C4-2B (cell line): ENCODE data around the gene DDX1.

Experiments used
- H3K27ac ChIP-seq: fragments of 450-650 bp; 2 replicates; pipeline ENCODE4 v1.5.1; 2017
- ZFX ChIP-seq: fragments of 450-650 bp; IDR thresholded peaks from 2 replicates; pipeline ENCODE4 v1.6.1; 2017
- TF ChIP-seq, protein P1 (sequence below): fragments of 450-650 bp; conservative IDR thresholded peaks from 2 replicates; pipeline ENCODE4 v1.5.1; 2017; ENCODE audit warnings: mild to moderate bottlenecking

DDX1 gene

DNA sequence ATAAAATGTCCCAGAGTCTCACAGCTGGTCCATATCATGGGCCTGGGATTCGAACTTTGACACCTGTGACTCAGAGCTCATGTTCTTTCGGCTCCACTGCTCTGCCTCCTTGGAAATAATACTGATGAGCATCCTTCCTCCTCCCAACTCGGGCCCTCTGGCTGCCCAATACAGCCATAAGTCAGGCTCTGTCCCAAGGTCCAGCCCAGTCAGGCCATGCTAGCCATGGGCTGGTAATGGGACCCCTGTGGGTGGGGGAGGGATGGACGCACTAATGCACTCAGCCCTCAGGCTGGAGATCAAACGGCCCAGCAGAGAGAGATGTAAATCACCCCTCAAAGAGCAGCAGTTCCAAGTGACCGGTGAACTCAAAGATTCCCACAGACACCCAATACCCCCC is 61.1 kb downstream of the DDX1 start:
- TF ChIP-seq ZFX: no peak
- TF ChIP-seq, protein P1, sequence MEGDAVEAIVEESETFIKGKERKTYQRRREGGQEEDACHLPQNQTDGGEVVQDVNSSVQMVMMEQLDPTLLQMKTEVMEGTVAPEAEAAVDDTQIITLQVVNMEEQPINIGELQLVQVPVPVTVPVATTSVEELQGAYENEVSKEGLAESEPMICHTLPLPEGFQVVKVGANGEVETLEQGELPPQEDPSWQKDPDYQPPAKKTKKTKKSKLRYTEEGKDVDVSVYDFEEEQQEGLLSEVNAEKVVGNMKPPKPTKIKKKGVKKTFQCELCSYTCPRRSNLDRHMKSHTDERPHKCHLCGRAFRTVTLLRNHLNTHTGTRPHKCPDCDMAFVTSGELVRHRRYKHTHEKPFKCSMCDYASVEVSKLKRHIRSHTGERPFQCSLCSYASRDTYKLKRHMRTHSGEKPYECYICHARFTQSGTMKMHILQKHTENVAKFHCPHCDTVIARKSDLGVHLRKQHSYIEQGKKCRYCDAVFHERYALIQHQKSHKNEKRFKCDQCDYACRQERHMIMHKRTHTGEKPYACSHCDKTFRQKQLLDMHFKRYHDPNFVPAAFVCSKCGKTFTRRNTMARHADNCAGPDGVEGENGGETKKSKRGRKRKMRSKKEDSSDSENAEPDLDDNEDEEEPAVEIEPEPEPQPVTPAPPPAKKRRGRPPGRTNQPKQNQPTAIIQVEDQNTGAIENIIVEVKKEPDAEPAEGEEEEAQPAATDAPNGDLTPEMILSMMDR: no peak

DNA sequence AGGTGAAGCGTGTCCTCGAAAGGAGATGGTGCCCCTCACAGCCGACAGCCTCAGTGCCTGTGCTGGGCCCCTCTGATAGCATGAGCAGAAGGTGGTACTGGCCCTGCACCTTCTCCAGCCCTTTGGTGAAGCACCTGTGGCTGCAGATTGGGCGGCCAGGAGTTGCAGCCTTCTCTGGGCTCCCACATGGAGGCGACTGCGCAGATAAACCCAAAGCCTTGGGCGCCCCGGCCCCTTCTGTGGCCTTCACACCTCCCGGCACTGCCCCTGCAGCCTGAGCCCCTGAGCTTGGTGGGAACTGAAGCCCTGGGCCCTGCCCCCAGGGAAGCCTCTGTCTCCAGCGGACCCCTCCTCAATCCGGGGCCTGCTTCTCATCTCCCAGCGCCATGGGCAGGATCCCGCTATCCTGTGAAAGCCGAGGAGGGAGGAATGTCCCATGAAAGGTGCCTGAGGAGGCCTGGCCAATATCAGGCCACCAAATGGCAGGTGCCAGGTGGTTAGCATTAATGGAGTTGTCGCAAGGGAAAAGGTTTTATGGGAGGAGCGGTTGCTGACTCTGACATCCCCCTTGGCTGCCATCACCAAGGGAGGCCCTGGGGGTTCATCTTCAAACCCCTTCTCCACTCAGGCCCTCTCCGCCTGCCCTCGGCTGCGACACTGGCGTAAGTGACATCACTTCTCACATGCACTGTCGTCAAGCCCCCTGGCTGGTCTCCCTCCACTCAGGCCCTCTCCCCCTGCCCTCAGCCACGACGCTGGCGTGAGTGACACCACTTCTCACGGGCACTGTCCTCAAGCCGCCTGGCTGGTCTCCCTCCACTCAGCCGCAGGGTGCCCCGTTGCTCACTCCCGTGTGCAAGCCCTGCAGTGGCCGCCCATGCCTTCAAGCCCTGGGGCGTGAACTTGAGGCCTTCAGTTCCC is 62.4 kb downstream of the DDX1 start:
- TF ChIP-seq, protein P1: no peak
- no peak for TF ChIP-seq ZFX

More for the DNA sequence above, 61.1 kb downstream of the DDX1 start:
- H3K27ac ChIP-seq: no peak overlapping the region

DNA sequence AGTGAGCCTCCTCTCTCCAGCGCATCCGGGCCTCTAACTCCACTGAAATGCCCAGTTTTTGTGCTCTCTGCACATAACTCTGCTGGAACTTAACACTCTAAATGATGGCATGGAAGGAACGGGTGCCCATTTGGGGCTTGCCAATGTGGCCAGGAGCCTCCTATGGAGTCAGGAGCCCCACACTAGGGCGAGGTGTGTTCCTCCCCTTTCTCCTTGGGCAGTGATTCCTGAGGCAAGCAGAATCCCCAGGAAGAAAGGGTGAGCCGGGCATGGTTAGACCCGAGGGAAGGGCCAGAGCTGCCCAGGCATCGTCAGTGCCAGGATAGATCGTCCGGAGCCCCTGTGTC is 63.0 kb downstream of the DDX1 start:
- TF ChIP-seq, protein P1: no peak
- TF ChIP-seq ZFX: no peak
- no peak overlapping the region for H3K27ac ChIP-seq

More for the DNA sequence above, 62.4 kb downstream of the DDX1 start:
- H3K27ac ChIP-seq: no peak overlapping the region

DNA sequence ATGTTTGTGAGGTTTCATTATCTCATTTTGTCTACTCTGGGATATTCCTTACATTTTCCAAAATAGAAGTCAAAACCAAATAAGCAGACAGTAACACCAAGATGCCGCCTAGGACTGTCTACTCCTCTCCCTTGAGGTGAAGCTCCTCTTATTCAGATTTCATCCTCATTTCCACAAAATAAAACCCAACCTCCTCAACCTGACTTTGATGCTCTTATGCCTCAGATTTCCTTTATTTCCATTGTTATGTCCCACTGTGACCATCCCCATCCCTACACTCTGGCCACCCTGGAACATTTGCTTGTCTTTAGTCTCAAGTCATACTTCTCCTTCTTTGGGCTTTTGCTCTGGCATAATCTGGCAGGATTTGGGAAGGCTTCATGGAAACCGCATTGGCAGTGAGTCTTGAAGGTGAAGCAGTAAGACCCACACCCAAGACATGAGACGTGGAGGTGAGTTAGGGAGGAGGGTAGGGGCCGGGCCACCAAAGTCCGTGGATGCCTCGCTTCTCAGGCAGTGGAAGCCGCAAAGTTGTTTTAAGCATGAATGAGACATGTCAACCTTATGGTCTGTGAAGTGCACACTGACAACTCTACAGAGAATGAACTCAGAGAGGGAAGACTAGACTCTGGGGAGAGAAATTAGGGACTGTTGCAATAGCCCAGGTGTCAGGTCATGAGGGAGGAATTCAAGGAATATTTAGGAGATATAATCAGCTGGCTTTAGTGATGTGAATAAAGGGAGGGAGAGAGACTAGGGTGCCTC is 63.6 kb downstream of the DDX1 start:
- H3K27ac ChIP-seq: no peak overlapping the region
- TF ChIP-seq ZFX: no peak
- TF ChIP-seq, protein P1: no peak

DNA sequence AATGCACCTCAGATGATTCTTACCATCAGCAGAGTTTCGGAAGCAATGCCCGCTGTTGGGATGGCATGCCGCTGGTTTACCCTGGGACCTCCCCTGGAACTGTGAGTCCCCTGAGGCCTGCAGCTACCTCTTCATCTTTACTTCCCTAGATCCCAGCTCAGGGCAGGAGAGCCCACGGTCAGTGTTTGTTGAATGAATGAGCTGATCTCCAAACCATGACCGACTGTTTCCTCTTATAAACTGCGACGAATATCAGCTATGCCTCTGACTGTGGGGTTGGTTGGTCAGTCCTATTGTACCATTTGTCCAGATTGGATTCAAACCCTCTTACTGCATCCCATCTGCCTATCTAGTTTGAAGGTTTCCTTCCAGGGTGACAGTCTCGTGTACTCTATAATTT is 64.4 kb downstream of the DDX1 start:
- H3K27ac ChIP-seq: no peak overlapping the region
- TF ChIP-seq, protein P1: no peak
- no peak for TF ChIP-seq ZFX

DNA sequence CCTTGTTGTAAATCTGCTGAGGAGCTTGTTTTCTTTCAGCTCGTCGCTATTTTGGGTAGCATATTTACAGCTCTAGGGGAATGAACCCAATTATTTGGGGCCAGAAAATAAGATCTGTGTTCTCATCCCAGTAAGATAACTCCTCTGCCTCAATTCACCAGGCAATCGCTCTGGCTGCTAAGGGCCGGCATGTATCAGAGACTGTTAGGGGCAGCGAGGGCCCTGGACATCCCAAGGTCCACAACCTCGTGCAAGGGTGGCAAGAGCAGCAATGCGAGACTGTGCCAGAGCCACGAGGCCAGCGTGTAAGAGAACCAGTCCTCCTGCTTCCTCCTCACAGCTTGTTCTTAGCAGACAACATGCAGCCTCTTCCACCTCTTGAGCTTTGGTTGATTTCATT is 66.1 kb downstream of the DDX1 start:
- TF ChIP-seq ZFX: no peak
- TF ChIP-seq, protein P1: no peak
- no peak overlapping the region for H3K27ac ChIP-seq

DNA sequence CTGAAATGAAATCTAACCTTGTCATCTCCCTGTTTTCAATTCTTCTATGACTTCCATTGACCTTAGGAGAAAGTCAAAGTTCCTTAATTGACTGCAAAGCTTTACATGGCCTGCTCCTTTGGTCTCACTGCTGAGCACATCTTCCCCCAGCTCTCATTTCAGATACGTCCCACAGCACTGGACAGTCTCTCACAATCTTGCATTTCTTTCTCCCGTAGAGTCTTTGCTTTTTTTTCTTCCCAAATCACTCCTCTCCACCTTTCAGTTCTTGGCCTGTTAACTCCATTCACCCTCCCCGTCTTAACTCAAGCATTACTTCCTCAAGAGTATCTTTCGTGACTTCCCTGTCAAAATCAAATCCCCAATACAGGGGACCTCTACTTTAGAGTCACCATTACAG is 67.2 kb downstream of the DDX1 start:
- no peak overlapping the region for H3K27ac ChIP-seq
- TF ChIP-seq, protein P1: no peak
